Measurements from ENCODE around the gene GSS.

The GSS gene

DNA sequence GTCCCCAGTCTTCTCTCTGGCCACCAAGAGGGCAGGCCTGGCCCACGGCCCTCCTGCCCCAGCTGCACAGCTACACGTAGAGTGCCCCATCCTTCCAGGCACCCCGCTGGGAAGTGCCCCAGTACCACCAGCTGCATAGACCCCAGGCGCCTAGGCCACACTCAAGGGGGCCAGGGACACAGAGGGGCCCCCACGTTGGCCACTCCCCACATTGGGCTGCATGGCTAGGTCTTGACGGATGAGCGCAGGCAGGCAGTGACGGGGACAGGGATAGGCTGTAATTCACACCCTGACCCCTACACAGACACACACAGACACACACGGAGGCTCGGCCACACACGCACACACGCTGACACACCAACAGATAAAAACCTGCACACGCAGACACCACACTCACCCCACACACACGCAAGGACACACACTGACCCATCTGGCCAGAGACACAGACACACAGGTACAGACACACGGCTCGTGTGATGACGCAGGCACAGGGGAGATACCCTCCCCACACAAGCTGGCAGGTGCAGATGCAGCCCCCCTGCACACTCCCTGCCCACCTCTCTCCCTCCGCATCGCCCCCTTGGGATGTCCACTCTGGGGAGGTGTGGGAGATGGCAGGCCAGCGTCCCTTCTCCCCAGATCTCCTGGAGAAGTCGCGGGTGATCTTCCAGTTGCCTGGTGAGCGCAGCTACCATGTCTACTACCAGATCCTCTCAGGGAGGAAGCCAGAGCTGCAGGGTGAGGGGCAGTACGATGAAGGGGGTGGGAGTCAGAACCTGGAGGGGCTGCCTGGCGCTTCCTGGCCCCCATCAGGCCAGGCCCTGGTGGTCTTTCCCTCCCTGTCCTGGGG, 30.1 kb upstream of the GSS start:
- Mint-ChIP-seq H3K27ac (peak overlapping the region; percentile 58), H3K4me1 (no peaks in the 10 kb centered on the region), H3K9me3 (no peaks in the 10 kb centered on the region), H3K4me3 (no peak overlapping the region), H3K36me3 (no peaks in the 10 kb centered on the region)
- no peak for DNase-seq (ENCODE audit: low spot score in 2 of 2)
- ATAC-seq: no peak

DNA sequence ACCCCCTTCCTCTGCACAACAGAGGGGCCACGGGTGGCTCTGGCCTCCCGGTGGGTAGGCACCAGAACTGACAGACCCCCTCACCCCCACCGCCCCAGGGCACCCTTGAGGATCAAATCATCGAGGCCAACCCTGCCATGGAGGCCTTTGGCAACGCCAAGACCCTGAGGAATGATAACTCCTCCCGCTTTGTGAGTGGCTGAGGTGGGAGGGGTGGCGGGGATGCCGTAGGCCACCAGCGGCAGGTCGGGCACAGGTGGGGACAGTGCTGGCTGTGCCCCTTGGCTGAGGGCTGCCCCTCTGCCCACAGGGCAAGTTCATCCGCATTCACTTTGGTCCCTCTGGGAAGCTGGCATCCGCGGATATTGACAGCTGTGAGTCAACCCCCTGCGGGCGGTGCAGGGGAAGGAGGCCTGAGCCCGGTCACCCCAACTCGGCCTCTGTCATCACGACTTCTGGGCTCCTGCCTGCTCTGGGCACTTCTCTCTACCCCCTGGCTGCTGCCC, 29.2 kb upstream of the GSS start:
- H3K4me3 Mint-ChIP-seq: no peak overlapping the region

DNA sequence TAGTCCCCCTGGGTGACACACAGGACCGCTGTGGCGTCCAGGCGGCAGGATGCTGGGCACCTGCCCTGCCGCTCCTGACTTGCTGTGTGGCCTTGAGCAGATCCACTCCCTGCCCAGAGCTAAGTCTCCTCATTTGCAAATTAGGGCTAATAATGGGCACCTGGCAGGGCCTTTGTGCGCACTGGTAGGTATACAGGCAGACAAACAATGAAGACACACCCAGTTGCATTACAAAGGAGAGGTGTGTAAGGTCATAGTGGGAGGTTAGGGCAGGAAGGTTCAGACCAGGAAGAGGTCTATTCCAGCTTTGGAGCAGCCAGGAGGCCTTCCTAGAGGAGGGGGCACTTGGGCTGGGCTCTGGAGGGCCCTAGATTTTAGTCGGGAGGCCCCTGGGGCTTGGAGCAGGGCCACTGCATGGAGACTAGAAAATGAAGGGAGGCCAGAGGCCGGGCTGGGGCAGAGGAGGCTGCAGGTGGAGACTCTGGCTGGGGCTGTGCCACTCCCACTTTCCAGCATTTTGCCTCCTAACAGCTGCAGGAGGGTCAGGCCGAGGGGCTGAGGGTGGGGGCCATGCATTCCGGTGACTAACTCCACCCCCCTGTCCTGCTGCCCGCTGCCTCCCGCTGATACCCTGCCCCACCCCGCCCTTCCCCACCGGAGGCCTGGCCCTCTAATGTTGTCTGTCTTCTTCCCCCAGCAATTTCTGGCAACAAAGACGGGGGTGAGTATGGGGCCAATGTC, 28.6 kb upstream of the GSS start:
- H3K9me3 Mint-ChIP-seq: no peaks in the 10 kb centered on the region
- ATAC-seq (no peak), DNase-seq (ENCODE audit: low spot score in 2 of 2) (no peak)
- H3K36me3 Mint-ChIP-seq: no peaks in the 10 kb centered on the region
- no peak overlapping the region for H3K4me3 Mint-ChIP-seq
- no peak overlapping the region for H3K27ac Mint-ChIP-seq
- no peaks in the 10 kb centered on the region for H3K4me1 Mint-ChIP-seq

More for the DNA sequence above, 29.2 kb upstream of the GSS start:
- Mint-ChIP-seq H3K4me1 (no peaks in the 10 kb centered on the region), H3K27ac (peak overlapping the region; percentile 58), H3K9me3 (no peaks in the 10 kb centered on the region), H3K36me3 (no peaks in the 10 kb centered on the region)
- DNase-seq (ENCODE audit: low spot score in 2 of 2) (no peak), ATAC-seq (no peak)

DNA sequence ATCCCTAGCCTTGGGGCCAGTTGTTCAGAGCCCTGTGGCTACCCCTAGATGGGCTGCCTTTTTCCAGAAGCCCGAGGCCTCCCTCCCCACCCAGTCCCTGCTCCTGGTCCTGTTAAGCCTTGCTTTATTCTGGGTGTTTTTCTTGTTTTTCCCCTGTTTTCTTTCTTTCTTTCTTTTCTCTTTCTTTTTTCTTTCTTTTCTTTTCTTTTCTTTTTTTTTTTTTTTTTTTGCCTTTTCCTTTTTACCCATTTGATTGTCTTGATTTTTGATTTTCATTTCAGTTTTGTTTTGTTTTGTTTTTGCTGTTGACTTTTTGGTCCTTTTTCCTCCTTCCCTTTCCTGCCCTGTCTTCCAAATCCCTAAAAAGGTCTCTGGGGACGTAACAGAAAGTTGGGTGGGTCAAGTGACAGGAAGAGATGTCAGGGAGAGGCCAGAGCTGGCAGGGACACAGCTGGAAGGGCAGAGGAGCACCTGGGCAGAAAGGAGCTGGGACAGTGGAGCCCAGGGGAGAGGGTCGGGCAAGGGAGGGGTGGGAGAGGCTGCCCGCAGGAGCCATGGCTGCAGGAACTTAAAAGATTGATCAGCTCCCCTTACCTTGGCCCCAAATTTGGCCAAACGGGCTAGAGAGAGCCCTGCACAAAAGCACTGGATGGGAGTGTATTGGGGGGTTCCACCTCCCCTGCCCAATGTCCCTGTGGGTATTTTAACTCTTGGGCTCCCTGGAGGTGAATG, 27.6 kb upstream of the GSS start:
- no peak for ATAC-seq
- no peaks in the 10 kb centered on the region for H3K36me3 Mint-ChIP-seq
- H3K27ac Mint-ChIP-seq: no peak overlapping the region
- no peak overlapping the region for H3K4me3 Mint-ChIP-seq
- no peaks in the 10 kb centered on the region for H3K9me3 Mint-ChIP-seq
- no peaks in the 10 kb centered on the region for H3K4me1 Mint-ChIP-seq
- no peak for DNase-seq (ENCODE audit: low spot score in 2 of 2)

DNA sequence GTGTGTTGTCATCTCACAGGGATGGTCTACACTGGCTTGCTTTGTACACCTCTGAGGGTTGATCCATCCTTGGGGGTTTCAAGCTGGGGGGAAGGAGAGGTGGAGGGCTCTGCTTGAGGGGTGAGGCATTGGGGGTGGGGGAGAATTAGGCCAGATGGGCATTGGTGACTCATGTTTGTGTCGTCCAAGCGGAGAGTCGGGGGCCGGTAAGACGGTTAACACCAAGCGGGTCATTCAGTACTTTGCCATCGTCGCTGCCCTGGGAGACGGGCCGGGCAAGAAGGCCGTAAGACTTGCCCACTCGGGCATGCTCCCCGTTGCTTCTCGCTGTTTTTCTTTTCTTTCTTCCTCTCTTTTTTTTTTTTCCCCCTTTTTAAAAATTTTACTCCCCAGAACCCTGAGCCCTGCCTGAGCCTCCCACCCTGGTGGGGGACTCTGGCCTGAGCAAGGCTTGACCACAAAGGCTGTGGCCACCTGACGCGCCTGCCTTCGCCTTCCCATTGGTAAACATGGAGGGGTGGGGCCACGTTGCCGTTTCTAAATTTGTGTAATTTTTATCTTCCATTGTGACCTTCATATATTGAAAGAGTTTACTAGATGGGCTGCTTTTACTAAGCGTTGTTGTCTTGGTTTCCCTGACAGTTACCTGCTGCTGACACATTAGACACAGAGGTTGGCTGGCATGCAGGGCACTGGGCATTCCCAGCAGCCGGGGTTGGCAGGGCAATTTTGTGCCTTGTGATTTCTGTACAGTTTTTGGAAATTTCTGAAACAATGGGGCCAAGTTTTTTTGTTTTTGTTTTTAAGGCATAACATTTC, 26.9 kb upstream of the GSS start:
- H3K27ac Mint-ChIP-seq: no peak overlapping the region
- H3K4me1 Mint-ChIP-seq: no peaks in the 10 kb centered on the region
- no peaks in the 10 kb centered on the region for H3K36me3 Mint-ChIP-seq
- no peak overlapping the region for H3K4me3 Mint-ChIP-seq
- ATAC-seq (no peak), DNase-seq (ENCODE audit: low spot score in 2 of 2) (no peak)
- H3K9me3 Mint-ChIP-seq: no peaks in the 10 kb centered on the region

DNA sequence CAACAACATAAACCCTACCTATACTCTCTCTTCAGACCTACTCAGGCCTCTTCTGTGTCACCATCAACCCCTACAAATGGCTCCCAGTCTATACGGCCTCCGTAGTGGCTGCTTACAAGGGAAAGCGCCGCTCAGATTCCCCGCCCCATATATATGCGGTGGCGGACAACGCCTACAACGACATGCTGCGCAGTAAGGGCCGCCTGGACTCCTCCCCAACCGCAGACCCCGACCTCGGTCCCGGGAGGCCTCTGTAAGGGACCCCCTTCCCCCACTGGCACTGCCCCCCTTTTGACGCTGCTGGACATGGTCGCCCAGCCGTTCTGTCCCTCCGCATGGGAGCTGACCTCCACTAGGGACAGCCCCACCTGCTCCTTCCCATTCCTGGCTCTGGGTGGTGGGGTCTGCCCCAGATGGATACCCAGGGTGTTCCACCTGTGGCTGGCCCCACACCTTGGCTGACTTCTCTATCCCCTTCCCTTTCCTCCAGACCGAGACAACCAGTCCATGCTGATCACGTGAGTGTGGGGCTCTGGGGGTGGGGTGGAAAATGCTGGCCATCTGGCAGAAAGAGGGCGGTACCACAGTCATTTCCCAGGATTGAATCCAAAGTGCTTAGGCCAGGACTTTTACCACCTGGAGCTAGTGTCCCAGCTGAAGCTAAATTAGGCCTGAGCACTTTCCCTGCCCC, 25.1 kb upstream of the GSS start:
- Mint-ChIP-seq H3K4me3 (no peak overlapping the region), H3K27ac (no peak overlapping the region), H3K4me1 (no peaks in the 10 kb centered on the region), H3K36me3 (no peaks in the 10 kb centered on the region), H3K9me3 (no peaks in the 10 kb centered on the region)
- no peak for ATAC-seq
- DNase-seq (ENCODE audit: low spot score in 2 of 2): no peak

DNA sequence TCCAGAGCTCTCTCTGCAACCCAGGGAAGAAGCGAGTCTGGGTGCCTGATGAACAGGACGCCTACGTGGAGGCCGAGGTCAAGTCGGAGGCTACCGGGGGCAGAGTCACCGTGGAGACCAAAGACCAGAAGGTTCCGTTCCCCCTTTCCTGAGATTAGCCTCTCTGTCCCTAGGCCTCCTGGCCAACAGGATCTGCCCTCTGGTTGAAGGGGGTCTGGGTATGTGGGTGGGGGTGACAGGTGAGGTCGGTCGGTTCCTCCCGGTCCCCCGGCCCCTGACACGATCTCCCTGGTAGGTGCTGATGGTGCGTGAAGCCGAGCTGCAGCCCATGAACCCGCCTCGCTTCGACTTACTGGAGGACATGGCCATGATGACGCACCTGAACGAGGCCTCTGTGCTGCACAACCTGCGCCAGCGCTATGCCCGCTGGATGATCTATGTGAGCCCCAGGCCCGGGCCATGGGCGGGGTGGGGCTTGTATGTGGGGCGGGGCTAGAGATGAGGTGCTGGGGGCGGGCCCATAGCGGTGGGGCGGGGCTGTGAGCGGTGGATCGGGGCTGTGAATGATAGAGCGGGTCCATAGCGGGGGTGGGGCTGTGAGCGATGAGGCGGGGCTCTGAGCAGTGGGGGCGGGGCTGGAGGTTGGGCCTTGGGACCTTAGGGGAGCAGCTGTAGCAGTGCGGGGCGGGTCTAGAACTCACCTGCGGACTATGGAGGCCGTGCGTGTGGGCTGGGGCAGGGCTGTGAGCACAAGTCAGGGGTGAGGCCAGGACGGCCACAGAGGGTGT, 24.0 kb upstream of the GSS start:
- no peak for DNase-seq (ENCODE audit: low spot score in 2 of 2)
- no peaks in the 10 kb centered on the region for H3K4me1 Mint-ChIP-seq
- peak; percentile 37 for ATAC-seq
- no peaks in the 10 kb centered on the region for H3K9me3 Mint-ChIP-seq
- H3K36me3 Mint-ChIP-seq: no peaks in the 10 kb centered on the region
- H3K27ac Mint-ChIP-seq: no peak overlapping the region
- H3K4me3 Mint-ChIP-seq: no peak overlapping the region

DNA sequence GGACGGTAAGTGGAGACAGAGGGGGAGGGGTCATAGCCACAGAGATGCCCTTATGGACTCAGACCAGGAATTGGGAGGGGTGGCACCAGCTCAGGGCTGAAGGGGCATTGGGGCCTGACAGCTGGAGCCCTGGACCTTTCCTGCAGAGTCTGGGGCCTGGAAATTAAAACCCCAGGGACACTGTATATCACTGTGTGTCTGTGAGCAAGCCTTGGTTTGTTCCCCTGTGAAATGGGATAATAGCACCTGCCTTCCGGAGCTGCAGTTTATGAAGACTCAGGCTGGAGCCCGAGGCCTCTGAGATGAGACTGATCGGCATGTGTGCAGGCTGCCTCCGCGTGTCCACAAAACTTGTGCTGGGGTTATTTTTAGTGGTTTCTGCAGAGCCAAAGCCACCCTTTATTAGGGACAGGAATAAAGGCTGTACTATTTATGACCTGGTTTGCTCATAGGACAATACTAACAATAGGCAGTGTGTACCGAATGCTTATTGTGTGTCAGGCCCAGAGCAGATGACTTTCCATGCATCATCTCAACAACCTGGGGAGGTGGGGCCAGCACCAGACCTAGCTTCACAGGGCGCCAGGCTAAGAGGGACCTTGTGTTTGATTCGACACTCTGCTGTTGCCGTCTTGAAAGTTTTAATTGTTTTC, 22.6 kb upstream of the GSS start:
- H3K4me1 Mint-ChIP-seq: no peaks in the 10 kb centered on the region
- DNase-seq (ENCODE audit: low spot score in 2 of 2): no peak
- H3K9me3 Mint-ChIP-seq: no peaks in the 10 kb centered on the region
- H3K36me3 Mint-ChIP-seq: no peaks in the 10 kb centered on the region
- ATAC-seq: no peak
- H3K4me3 Mint-ChIP-seq: no peak overlapping the region
- H3K27ac Mint-ChIP-seq: no peak overlapping the region

DNA sequence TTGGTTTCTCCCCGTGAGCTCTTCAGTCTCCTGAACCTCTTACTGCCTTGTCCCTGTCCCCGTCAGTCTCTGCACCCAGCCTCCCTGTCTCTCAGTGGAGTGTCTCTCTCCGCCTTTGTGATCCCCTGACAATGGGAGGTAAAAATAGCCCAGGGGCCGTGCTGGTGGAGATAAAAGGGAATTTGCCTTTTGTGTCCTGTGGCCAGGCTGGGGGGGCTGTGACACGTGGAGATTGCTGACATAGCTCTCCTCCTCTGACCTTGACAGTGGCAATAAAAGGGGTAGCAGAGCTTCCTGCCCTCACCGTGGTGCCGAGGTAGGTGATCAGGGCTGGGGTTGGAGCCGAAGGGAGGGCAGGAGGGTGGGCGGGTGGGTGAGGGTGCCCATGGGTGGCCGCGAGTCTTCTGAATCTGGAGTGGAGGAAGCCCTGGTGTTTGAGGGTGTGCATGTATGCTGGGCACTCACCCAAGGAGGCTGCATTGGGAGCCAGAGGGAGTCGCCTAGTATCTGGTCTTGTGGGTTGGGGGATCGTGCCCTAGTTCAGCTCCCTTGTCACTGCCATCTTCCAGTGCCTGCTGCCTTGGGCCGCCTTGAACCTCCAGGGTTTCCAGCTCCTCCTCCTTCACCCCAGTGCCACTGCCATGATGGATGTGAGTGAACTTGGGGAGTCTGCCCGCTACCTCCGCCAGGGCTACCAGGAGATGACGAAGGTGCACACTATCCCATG, 21.9 kb upstream of the GSS start:
- DNase-seq (ENCODE audit: low spot score in 2 of 2) (no peak), ATAC-seq (no peak)
- no peaks in the 10 kb centered on the region for H3K9me3 Mint-ChIP-seq
- H3K27ac Mint-ChIP-seq: no peak overlapping the region
- no peaks in the 10 kb centered on the region for H3K36me3 Mint-ChIP-seq
- H3K4me3 Mint-ChIP-seq: no peak overlapping the region
- H3K4me1 Mint-ChIP-seq: no peaks in the 10 kb centered on the region

DNA sequence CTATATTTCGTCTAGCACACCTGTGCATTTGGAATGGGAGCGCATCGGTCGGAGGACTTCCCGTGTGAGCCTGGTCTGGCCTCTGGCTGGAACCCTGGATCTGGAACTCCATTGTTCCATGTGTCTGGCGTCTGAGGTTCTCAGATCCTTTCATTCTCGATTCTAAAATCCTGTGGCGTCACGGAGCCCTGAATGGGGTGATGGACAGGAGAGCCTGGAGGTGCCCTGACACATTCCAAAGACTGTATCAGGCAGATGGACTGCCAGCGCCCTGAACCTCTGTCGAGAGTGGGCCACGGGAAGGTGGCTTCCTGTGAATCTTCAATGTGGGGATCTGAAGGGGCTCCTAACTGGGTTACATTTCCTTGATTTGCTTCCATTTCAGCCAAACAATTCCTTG, 20.7 kb upstream of the GSS start:
- no peak overlapping the region for H3K4me3 Mint-ChIP-seq
- H3K27ac Mint-ChIP-seq: no peak overlapping the region
- H3K36me3 Mint-ChIP-seq: no peaks in the 10 kb centered on the region
- no peaks in the 10 kb centered on the region for H3K9me3 Mint-ChIP-seq
- DNase-seq (ENCODE audit: low spot score in 2 of 2) (no peak), ATAC-seq (no peak)
- H3K4me1 Mint-ChIP-seq: no peaks in the 10 kb centered on the region

DNA sequence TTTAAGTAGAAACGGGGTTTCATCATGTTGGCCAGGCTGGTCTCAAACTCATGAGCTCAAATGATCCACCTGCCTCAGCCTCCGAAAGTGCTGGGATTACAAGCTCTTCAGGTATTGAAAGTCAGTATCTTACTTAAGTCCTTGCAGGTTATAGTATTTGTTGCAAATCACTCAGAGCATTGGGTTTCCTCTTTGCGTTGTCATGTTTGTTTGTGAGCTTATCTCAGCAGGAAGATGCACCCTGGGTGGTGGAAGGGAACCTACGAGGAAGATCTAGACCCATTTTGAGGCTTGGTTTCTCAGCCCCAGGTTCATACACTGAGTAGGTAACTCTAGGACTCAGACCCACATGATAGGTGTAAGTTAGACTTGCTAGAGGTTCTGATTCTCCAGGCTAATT, 18.6 kb upstream of the GSS start:
- H3K4me3 Mint-ChIP-seq: no peak overlapping the region
- ATAC-seq: no peak
- H3K9me3 Mint-ChIP-seq: no peaks in the 10 kb centered on the region
- H3K36me3 Mint-ChIP-seq: no peaks in the 10 kb centered on the region
- no peaks in the 10 kb centered on the region for H3K4me1 Mint-ChIP-seq
- no peak for DNase-seq (ENCODE audit: low spot score in 2 of 2)
- no peak overlapping the region for H3K27ac Mint-ChIP-seq

DNA sequence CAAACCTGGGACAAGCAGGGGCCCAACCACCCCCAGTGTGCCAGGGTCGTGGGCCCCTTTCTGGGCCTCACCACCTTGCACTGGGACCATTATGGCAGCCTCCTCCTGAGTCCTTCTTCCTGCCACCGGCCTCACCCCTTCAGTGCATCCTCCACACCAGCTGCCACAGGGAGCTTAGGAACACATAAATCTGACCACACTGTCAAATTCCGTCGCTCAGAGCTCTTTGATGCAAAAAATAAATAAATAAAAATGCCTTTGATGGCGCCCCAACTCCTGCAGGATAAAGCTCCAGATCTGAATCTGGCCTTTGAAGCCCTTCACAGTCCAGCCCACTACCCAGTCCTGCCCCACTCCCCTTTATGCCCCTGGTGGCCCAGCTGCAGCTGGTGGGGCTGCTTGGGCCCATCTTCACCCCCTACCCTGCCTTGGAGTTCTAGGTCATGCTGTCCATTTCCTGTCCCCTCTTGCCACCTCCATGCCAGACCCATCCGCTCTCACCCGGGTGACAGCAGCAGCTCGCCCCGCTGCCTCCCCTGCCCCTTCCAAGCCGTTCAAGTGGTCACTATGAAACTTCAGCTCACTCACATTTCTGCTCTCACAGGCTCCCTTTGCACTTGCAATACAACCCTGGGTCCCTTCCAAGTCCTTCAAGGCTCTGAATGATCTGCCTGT, 16.1 kb upstream of the GSS start:
- DNase-seq (ENCODE audit: low spot score in 2 of 2): no peak
- Mint-ChIP-seq H3K4me1 (no peaks in the 10 kb centered on the region), H3K4me3 (no peak overlapping the region), H3K9me3 (no peaks in the 10 kb centered on the region), H3K36me3 (peaks cover 5% of the 10 kb centered on the region), H3K27ac (no peak overlapping the region)
- no peak for ATAC-seq
